ENCODE results near the gene TTC28.
"Not testable (repeated sequence)": the region's sequence is repeated elsewhere in the genome, so short reads cannot be mapped to it uniquely, and the experiment has no call there.

Gene TTC28

DNA sequence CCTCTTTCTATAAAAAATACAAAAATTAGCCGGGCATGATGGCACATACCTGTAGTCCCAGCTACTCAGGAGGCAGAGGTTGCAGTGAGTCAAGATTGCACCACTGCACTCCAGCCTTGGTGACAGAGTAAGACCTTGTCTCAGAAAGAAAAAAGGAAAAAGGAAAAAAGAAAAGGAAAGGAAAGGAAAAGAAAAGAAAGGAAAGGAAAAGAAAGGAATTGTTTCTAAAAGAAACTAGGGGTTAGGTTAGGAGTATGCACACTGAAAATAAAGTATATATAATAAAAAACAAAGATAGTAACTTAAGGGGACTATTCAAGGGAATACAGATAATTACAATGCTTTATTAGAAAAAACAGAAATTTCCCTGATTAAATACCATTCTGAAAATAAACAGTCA lies 50.9 kb downstream of the TTC28 start:
- Histone ChIP-seq H3K27me3 (ENCODE audit: control insufficient read depth, insufficient read depth, low read length) (no peaks in the 10 kb centered on the region), H3K4me3 (ENCODE audit: low read depth, low read length) (no peak overlapping the region), H3K4me1 (ENCODE audit: control insufficient read depth, insufficient read depth, low read length) (no peaks in the 10 kb centered on the region), H3K36me3 (ENCODE audit: control insufficient read depth, insufficient read depth, low read length) (no peaks in the 10 kb centered on the region), H3K9ac (ENCODE audit: low read depth, low read length) (no peak overlapping the region), H3K9me3 (ENCODE audit: control insufficient read depth, insufficient read depth, low read length) (no peaks in the 10 kb centered on the region)

- H3K4me1 ChIP-seq (ENCODE audit: control insufficient read depth, insufficient read depth, low read length): no peaks in the 10 kb centered on the region
- no peaks in the 10 kb centered on the region for H3K9me3 ChIP-seq (ENCODE audit: control insufficient read depth, insufficient read depth, low read length)
- no peak overlapping the region for H3K9ac ChIP-seq (ENCODE audit: low read depth, low read length)
- no peaks in the 10 kb centered on the region for H3K36me3 ChIP-seq (ENCODE audit: control insufficient read depth, insufficient read depth, low read length)
- no peaks in the 10 kb centered on the region for H3K27me3 ChIP-seq (ENCODE audit: control insufficient read depth, insufficient read depth, low read length)
- H3K4me3 ChIP-seq (ENCODE audit: low read depth, low read length): no peak overlapping the region
Observed at GRCh38 chr22:28627791-28628190, 51.8 kb downstream of the TTC28 start.

GRCh38 chr22:28620244-28620922 lies 59.3 kb downstream of the TTC28 start:
- Histone ChIP-seq H3K9ac (ENCODE audit: low read depth, low read length) (no peak overlapping the region), H3K4me3 (ENCODE audit: low read depth, low read length) (no peak overlapping the region), H3K36me3 (ENCODE audit: control insufficient read depth, insufficient read depth, low read length) (no peaks in the 10 kb centered on the region), H3K9me3 (ENCODE audit: control insufficient read depth, insufficient read depth, low read length) (no peaks in the 10 kb centered on the region), H3K4me1 (ENCODE audit: control insufficient read depth, insufficient read depth, low read length) (peaks cover 3% of the 10 kb centered on the region), H3K27me3 (ENCODE audit: control insufficient read depth, insufficient read depth, low read length) (no peaks in the 10 kb centered on the region)

- no peak overlapping the region for H3K4me3 ChIP-seq (ENCODE audit: low read depth, low read length)
- peaks cover 3% of the 10 kb centered on the region for H3K4me1 ChIP-seq (ENCODE audit: control insufficient read depth, insufficient read depth, low read length)
- H3K27me3 ChIP-seq (ENCODE audit: control insufficient read depth, insufficient read depth, low read length): no peaks in the 10 kb centered on the region
- no peaks in the 10 kb centered on the region for H3K36me3 ChIP-seq (ENCODE audit: control insufficient read depth, insufficient read depth, low read length)
- no peak overlapping the region for H3K9ac ChIP-seq (ENCODE audit: low read depth, low read length)
- no peaks in the 10 kb centered on the region for H3K9me3 ChIP-seq (ENCODE audit: control insufficient read depth, insufficient read depth, low read length)
Observed at GRCh38 chr22:28619236-28619635, 60.4 kb downstream of the TTC28 start.

DNA sequence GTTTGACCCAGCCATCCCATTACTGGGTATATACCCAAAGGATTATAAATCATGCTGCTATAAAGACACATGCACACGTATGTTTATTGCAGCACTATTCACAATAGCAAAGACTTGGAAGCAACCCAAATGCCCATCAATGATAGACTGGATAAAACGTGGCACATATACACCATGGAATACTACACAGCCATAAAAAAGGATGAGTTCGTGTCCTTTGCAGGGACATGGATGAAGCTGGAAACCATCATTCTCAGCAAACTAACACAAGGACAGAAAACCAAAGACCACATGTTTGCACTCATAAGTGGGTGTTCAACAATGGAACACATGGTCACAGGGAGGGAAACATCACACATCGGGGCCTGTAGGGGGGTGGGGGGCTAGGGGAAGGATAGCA lies 64.2 kb downstream of the TTC28 start:
- not testable (repeated sequence) for H3K4me1 ChIP-seq (ENCODE audit: control insufficient read depth, insufficient read depth, low read length); H3K4me3 ChIP-seq (ENCODE audit: low read depth, low read length); H3K36me3 ChIP-seq (ENCODE audit: control insufficient read depth, insufficient read depth, low read length); H3K9me3 ChIP-seq (ENCODE audit: control insufficient read depth, insufficient read depth, low read length); H3K9ac ChIP-seq (ENCODE audit: low read depth, low read length); H3K27me3 ChIP-seq (ENCODE audit: control insufficient read depth, insufficient read depth, low read length)

DNA sequence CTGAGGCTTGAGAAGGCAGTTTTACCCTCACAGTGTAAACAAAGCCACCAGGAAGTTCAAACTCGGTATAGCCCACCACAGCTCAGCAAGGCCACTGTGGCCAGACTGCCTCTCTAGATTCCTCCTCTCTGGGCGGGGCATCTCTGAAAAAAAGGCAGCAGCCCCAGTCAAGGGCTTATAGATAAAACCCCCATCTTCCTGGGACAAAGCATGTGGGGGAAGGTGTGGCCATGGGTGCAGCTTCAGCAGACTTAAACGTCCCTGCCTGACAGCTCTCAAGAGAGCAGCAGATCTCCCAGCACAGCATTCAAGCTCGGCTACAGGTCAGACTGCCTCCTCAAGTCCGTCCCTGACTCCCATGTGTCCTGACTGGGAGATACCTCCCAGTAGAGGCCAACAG lies 69.7 kb downstream of the TTC28 start:
- no peaks in the 10 kb centered on the region for H3K27me3 ChIP-seq (ENCODE audit: control insufficient read depth, insufficient read depth, low read length)
- H3K36me3 ChIP-seq (ENCODE audit: control insufficient read depth, insufficient read depth, low read length): no peaks in the 10 kb centered on the region
- no peaks in the 10 kb centered on the region for H3K9me3 ChIP-seq (ENCODE audit: control insufficient read depth, insufficient read depth, low read length)
- H3K9ac ChIP-seq (ENCODE audit: low read depth, low read length): no peak overlapping the region
- H3K4me1 ChIP-seq (ENCODE audit: control insufficient read depth, insufficient read depth, low read length): peaks cover 3% of the 10 kb centered on the region
- no peak overlapping the region for H3K4me3 ChIP-seq (ENCODE audit: low read depth, low read length)

DNA sequence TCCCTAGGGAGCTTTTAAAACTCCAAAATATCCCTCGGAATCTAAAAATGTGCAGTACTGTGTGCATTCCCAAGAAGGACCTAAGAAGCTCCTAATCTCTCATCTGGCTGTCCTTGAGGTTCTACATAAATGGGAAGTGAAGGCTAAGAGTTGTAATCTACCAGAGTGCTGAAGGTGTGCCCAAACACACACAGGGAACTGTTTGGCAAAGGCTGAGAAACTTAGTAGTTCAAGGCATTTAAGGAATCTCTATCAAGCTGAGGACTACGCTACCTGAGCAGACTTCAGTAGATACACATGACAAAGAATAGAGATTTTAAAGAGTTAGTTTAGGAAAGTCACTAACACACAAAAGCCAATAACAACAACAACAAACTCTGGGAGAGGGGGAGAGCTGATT lies 71.1 kb downstream of the TTC28 start:
- no peak overlapping the region for H3K9ac ChIP-seq (ENCODE audit: low read depth, low read length)
- H3K4me1 ChIP-seq (ENCODE audit: control insufficient read depth, insufficient read depth, low read length): peaks cover 3% of the 10 kb centered on the region
- H3K27me3 ChIP-seq (ENCODE audit: control insufficient read depth, insufficient read depth, low read length): no peaks in the 10 kb centered on the region
- no peaks in the 10 kb centered on the region for H3K9me3 ChIP-seq (ENCODE audit: control insufficient read depth, insufficient read depth, low read length)
- no peaks in the 10 kb centered on the region for H3K36me3 ChIP-seq (ENCODE audit: control insufficient read depth, insufficient read depth, low read length)
- no peak overlapping the region for H3K4me3 ChIP-seq (ENCODE audit: low read depth, low read length)

- Histone ChIP-seq H3K36me3 (ENCODE audit: control insufficient read depth, insufficient read depth, low read length) (no peaks in the 10 kb centered on the region), H3K9ac (ENCODE audit: low read depth, low read length) (no peak overlapping the region), H3K9me3 (ENCODE audit: control insufficient read depth, insufficient read depth, low read length) (no peaks in the 10 kb centered on the region), H3K4me3 (ENCODE audit: low read depth, low read length) (no peak overlapping the region), H3K27me3 (ENCODE audit: control insufficient read depth, insufficient read depth, low read length) (no peaks in the 10 kb centered on the region), H3K4me1 (ENCODE audit: control insufficient read depth, insufficient read depth, low read length) (peaks cover 3% of the 10 kb centered on the region)
Observed at GRCh38 chr22:28607795-28608194, 71.8 kb downstream of the TTC28 start.

GRCh38 chr22:28604966-28605761 lies 74.5 kb downstream of the TTC28 start:
- no peaks in the 10 kb centered on the region for H3K9me3 ChIP-seq (ENCODE audit: control insufficient read depth, insufficient read depth, low read length)
- peaks cover 3% of the 10 kb centered on the region for H3K4me1 ChIP-seq (ENCODE audit: control insufficient read depth, insufficient read depth, low read length)
- H3K9ac ChIP-seq (ENCODE audit: low read depth, low read length): no peak overlapping the region
- H3K4me3 ChIP-seq (ENCODE audit: low read depth, low read length): no peak overlapping the region
- H3K27me3 ChIP-seq (ENCODE audit: control insufficient read depth, insufficient read depth, low read length): no peaks in the 10 kb centered on the region
- no peaks in the 10 kb centered on the region for H3K36me3 ChIP-seq (ENCODE audit: control insufficient read depth, insufficient read depth, low read length)

- no peak overlapping the region for H3K4me3 ChIP-seq (ENCODE audit: low read depth, low read length)
- no peak overlapping the region for H3K9ac ChIP-seq (ENCODE audit: low read depth, low read length)
- H3K4me1 ChIP-seq (ENCODE audit: control insufficient read depth, insufficient read depth, low read length): peaks cover 3% of the 10 kb centered on the region
- H3K36me3 ChIP-seq (ENCODE audit: control insufficient read depth, insufficient read depth, low read length): no peaks in the 10 kb centered on the region
- no peaks in the 10 kb centered on the region for H3K27me3 ChIP-seq (ENCODE audit: control insufficient read depth, insufficient read depth, low read length)
- H3K9me3 ChIP-seq (ENCODE audit: control insufficient read depth, insufficient read depth, low read length): no peaks in the 10 kb centered on the region
Observed at GRCh38 chr22:28601915-28602314, 77.7 kb downstream of the TTC28 start.

GRCh38 chr22:28600546-28601143 lies 79.0 kb downstream of the TTC28 start:
- Histone ChIP-seq H3K4me3 (ENCODE audit: low read depth, low read length) (no peak overlapping the region), H3K9me3 (ENCODE audit: control insufficient read depth, insufficient read depth, low read length) (no peaks in the 10 kb centered on the region), H3K27me3 (ENCODE audit: control insufficient read depth, insufficient read depth, low read length) (no peaks in the 10 kb centered on the region), H3K9ac (ENCODE audit: low read depth, low read length) (no peak overlapping the region), H3K4me1 (ENCODE audit: control insufficient read depth, insufficient read depth, low read length) (peaks cover 3% of the 10 kb centered on the region), H3K36me3 (ENCODE audit: control insufficient read depth, insufficient read depth, low read length) (no peaks in the 10 kb centered on the region)

GRCh38 chr22:28599693-28600092 lies 79.9 kb downstream of the TTC28 start:
- H3K4me3 ChIP-seq (ENCODE audit: low read depth, low read length): no peak overlapping the region
- H3K9me3 ChIP-seq (ENCODE audit: control insufficient read depth, insufficient read depth, low read length): no peaks in the 10 kb centered on the region
- H3K27me3 ChIP-seq (ENCODE audit: control insufficient read depth, insufficient read depth, low read length): no peaks in the 10 kb centered on the region
- H3K36me3 ChIP-seq (ENCODE audit: control insufficient read depth, insufficient read depth, low read length): no peaks in the 10 kb centered on the region
- H3K4me1 ChIP-seq (ENCODE audit: control insufficient read depth, insufficient read depth, low read length): no peaks in the 10 kb centered on the region
- no peak overlapping the region for H3K9ac ChIP-seq (ENCODE audit: low read depth, low read length)
